ENCODE data around the gene NPB.

The NPB gene

DNA sequence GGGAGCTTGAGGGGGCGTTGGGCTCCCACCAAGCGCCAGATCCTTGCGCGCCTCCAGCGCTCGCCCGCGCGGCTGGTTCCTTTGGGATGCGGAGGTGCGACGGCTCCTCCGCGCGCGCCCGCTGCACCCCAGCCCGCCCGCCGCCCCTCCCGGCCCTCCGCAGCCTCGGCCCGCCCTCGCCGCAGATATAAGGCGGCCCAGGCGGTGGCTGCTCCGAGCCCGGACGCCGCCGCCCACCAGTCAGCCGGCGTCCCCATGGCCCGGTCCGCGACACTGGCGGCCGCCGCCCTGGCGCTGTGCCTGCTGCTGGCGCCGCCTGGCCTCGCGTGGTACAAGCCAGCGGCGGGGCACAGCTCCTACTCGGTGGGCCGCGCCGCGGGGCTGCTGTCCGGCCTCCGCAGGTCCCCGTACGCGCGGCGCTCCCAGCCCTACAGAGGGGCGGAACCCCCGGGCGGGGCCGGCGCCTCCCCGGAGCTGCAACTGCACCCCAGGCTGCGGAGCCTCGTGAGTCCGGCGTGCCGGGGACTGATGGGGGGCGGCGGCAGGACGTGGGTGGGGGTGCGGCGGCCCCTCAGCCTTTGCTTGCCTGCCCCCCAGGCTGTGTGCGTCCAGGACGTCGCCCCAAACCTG lies at the start of gene NPB:
TSS of gene NPB (plus strand) at position 216 of the 630 bp plus-strand sequence. CDS start at position 256, 40 bp downstream.
- no peak for DNase-seq

DNA sequence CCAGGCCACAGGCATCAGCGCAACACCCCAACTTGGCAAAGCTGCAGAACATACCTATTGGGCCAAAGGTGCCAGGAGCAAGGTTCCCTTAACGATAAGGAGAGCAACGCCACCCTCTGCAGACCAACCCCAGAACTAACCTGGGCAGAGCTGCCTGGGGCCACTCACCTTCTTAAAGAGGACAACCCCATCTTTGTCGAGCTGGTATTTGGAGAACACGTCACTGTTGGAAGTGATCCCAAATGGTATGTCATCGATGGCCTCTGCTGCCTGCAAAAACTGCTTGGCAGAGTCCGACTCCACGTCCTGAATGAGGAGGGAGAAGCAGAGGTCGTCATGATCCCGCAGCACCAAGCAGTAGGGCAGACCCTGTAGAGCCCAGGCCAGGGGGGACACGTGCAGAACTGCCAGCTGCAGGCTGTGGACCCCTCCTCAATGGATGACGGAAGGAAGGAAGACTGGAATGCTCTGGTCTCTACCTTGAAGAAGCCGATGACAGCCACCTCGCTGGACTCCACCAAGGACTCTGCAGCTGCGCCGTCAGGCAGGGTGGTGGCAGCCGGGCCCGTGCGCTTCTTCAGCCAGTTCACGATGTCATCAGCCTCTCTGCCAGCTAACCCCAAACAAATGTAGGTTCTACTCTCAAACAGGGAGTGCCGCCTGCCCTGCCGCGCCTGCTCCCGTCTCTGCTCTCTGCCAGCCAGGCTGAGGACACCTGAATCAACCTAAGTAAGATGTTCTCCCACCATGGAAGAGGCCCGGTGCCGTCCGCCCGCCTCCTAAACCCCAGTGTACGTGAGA lies 46.9 kb upstream of the NPB start:
- no peak for DNase-seq

DNA sequence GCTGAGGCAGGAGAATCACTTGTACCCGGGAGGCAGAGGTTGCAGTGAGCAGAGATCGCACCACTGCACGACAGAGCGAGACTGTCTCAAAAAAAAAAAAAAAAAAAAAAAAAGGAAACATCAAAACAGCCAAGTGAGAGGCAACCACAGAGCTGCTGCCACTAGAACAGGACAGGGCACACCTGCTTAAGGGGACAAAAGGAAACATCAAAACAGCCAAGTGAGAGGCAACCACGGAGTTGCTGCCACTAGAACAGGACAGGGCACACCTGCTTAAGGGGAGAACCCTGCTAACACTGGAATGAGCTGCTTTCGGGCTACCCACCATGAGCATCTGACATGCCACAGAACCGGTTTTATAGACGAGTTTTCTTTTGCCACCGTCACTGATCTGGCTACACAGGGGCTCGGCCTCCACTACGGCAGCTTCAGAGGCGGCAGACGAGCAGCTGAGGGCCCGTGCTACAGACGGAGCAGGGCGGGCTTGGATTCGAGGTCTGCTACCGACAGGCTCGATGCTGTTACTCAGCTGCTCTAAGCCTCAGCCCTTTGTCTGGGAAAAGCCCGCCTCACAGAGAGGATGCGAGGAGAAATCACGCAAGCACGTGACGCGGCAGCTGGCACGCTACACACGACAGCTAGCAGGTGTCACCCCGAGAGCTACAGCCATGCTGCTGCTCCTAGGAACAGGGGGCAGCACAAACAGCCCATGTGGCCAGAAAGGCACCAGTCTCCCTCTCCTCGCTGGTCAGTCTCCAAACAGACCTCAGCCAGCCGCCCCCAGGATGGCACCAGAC lies 43.7 kb upstream of the NPB start:
- no peak for DNase-seq

DNA sequence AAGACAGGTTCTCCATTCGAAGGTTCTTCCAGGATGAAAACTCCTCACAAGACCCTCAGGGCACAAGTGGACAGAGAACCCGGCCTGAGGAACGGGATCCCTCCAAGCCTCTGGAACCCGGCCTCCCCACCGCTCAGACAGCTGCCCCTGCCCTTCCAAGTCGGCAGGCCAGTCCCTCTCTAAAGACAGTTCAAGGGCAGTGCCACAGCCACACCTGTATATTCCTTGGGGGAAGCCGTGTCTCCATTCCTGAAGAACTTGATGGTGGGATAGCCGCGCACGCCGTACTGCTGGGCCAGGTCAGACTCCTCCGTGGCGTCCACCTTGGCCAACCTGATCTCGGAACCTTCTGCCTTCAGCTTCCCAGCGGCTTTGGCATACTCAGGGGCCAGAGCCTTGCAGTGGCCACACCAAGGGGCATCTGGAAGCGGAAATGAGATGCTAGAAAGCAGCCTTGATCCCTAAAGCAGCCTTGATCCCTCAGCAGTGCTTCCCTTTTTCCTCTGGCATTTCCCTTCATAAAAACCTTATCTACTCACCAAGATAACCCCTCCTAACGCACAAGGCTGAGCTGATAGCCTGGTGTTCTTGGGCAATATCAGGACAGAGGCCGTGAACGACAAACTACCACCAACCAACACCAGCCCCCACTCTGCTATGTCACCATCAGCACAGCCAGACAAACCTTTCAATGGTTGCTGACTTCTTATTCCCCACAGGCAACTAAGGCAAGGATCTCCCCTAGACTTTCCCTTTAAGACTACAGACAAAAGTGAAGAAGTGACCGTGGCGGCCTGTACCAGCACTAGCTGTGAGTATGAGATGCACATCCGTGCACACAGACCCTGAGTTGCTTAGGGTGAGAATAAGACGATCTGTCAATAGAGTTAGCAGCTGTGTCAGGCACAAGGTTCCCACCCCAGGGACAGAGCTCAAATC lies 42.8 kb upstream of the NPB start:
- no peak for DNase-seq

DNA sequence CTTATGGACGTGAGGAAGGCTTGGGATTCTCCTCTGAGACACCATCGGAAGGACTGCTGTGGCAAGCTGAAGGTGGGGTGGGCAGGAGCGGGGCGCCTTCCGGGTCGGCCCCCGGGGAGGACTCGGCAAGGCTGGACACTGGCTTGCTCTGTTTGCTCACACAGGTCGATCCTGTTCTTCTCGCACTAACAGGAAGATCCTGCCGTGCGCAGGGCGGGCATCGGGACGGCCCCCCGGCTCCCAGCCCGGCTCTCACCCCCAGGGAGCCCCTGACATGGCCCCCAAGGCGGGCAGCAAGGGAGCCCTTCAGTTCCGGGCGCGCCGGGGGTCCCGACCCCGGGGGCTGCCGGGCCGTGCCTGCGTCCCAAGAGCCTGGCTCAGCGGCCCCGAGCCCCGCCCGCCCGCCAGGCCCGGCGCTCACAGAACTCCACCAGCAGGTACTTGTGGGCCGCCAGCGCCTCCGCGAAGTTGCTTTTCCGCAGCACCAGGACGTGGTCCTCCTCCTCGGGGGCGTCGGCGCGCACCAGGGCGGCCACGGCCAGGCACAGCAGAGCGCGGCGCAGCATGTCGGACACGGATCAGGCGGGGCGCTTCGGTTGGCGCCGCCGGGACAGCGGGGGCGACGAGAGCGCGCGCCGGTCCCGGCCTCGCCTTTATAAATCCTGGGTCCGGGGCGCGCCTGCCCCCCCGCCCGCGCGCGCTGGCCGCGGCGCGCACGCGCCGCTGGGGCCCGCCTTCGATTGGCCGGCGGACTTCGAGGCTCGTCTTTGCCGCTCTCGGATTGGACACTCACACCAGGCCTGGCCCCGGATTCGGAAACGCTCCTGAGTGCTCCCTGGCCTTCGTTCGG lies 41.9 kb upstream of the NPB start, which contains the start of gene P4HB:
TSS of gene P4HB (minus strand) at position 630 of the 850 bp plus-strand sequence. CDS start at position 566, 64 bp downstream.
- DNase-seq: no peak

DNA sequence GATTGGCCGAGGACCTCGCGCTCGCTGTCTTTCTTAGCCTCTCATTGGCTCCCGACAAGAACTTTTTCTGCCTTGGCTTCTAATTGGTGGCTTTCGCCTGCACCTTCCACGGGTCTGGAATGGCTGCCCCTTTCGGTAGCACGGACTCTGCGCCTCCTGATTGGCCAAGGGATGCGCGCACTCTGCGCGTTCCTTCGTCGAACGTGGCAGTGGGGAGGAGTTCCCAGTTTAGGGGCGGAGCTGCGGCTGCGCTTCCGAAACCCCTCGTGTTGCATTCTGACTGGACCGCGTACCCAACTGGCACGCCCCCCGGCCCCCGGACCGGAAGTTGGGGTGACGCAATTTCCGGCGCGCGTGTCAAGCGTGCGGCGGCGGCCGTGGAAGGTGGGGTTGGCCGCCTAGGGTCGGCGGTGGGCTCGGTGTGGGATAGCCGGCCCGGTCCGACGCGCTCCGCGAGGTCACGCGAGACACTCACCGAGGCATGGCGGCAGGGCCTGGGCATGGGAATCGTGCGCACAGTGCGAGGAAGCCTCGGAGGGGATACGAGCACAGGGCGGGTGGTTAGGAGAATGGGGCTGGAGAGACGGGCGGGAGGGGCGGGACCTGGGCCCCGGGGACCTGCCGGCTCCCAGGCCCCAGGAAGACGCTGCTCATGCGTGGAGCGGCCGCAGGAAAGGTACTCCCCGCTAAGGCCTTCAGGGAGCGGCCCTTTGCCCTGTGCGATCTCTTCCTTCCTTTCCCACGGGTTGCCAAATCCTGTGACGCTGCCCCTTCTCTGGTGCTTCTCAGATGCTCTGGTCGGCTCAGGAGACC lies 41.1 kb upstream of the NPB start:
- peak; percentile 100 for DNase-seq

DNA sequence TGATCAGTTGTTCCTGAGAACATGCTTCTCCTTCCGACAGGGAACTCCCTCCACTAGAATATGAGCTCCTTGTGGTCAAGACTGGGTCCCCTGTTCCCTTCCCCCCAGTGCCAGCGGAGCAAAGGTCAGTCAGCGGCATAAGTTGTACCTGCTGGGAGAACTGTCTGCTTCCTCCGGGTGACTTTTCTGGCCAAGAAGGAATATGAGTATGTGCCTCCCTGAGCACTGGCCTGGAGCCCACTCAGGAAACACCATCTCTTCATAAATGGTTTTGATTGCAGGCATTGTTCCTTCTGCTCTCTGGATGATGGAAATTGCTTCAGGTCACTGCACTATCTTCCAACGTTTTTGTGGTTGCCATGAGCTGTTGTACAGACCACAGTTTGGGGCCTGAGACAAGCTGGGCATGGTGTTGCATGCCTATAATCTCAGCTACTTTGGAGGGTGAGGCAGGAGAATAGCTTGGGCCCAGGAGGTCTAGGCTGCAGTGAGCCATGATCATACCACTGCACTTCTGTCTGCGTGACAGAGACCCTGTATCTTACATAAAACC lies 38.8 kb upstream of the NPB start:
- no peak for DNase-seq

DNA sequence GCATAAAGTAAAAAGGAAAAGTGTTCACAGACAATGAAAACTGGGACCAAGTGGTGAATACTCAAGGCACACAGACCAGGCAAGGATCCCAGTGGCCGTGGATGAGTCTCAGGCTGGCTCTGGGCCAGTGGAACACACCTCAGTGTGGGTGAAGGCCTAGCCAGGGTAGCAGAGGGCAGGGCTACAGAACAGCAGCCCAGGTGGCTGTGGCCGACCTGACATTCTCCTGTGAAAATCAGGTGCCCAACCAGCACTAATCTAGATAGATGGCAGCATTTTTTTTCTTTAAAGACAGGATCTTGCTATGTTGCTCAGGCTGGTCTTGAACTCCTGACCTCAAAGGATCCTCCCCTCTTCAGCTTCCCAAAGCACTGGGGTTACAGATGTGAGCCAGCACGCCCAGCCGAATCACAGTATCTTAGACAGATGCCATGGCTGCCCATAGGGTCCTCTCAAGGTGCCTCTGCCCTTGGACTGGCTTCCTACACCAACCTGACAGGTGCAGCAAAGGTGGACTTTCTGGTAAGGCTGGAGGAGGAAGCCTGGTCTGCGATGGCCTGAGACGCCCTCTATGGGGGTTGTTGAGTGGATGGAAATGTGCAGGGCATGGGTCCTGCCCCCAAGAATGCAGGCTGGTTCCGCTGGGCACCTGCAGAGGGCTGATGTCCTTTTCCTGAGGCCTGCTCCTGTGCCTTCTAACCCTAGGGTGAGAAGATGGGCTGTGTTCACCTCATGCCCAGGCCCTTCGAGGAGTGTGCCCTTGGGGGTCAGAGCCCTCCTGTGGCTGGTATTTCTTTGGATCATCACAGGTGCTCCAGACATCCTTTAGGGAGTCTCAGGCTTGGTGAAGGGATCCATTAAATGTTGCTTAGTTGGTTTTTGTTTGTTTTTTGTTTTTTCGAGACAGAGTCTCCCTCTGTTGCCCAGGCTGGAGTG lies 37.9 kb upstream of the NPB start:
- no peak for DNase-seq

DNA sequence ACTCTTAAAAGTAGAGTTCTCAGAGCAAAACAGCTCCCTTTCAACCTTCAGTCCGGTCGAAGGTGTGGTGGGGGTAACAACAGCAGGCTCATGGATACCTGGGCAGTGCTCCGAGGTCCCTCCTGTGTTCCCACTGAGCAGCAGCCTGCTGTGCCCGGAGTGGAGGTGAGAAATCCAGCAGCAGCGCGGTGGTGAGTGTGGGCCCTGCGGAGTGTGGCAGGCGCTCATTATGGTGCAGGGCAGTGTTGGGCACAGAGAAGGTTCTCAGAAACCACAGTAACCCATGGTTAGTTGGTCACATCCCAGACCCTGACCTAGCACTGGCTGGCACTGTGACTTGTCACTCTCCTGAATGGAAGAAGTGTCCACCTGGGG lies 36.7 kb upstream of the NPB start:
- DNase-seq: no peak

DNA sequence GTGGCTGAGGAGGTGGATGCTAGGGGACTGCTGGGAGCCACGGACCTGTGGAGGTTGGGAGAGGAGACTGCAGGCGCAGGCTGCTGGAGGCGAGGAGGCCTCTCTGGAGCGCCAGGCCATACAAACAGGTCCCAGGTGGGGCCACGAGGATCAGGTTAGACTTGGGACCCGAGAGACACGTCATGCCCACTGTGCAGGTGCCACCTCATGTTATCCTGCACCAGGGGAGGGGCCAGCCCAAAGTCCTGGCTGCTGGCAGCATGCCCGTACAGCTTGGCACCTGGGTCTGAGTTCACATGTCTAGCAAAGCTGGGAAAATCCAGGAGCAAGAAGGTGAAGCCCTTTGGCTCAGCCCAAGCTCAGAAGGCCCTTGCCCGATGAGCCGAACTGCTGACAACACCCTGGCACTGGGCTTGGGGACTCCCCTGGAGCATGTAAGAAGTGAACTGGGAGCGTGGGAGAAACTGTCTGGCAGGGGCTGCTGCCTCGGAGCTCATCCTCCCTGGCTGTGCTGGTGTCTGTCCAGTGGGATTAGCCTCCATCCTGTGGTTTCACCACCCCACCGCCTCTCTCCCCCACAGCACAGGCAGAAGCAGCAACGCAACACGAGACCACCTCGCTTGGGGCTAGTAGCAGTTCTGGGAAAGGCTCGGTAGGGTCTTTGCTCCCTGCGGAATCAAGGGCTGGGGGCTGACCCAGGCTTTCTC lies 36.2 kb upstream of the NPB start:
- peak in 1 of 2 donors; percentile 20 for DNase-seq

DNA sequence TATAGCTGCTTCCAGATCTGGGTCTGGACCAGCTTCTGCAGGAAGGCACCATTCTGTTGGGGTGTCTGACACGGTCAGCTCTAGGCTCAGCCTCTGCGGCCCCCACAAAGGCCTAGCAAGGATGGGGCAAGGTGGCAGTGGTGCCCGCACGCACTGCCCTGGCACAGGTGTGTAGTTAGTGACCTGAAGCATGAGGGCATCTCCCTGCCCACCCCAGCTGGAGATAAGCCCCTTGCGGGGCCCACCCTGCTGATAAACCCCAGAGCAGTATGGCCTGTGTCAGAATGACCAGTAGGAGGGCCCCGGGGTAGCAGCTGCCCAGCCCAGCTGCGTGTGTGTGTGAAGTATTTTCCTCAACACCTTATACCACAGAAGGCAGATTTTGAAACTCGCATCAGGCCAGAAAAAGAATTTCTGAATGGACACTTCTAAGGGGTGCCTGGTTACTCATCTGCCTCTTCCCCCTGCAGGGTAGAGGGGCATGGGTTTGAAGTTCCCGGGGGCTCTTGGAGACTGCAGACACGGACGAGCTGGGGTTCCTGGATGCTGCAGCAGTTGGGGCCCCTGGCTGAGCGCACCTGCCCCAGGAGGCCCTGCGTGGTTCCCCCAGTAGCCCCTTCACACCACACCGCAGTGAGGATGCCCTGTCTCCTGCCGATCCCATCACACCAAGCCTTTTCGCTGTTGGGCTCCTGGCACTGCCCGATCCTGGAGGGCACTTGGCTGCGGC lies 35.4 kb upstream of the NPB start:
- peak in 1 of 2 donors; percentile 25 for DNase-seq

DNA sequence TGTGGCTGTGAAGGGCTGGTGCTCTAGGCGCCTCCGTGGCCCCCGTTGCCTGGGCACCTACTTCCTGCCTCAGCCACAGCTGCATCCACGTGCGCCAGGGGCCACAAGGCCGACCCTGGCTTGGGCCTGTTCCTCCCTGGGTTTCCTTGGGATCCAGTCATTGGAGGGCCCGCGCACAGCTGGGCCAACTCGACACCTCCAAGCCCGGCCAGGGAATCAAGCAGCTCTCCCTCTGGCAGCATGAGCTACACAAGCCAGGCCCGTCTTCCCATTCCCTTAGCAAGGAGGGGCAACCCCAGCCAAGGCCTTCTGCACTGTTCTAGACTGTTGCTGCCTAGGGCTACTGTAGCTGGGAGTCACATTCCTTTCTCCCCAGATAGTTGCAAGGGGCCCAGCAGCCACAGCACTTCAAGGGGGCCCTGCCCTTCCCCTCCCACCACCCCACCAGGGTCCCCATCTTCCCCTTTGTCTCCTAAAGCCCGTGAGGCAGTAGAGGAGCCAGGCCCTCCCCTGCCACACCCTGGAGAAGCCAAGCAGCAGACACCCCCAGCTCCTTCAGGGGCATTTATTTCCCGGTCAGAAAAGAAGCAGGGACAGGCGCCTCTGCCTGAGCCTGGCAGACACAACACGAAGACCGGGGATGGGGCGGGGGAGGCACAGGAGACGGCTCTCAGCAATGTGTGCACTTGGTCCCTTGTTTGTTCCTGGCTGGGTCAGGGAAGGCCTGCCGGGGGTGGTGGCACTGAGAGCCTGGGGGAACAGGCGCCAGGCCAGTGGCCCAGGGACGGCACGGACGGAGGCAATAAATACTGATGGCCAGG lies 34.7 kb upstream of the NPB start:
- DNase-seq: peak in 1 of 2 donors; percentile 37

DNA sequence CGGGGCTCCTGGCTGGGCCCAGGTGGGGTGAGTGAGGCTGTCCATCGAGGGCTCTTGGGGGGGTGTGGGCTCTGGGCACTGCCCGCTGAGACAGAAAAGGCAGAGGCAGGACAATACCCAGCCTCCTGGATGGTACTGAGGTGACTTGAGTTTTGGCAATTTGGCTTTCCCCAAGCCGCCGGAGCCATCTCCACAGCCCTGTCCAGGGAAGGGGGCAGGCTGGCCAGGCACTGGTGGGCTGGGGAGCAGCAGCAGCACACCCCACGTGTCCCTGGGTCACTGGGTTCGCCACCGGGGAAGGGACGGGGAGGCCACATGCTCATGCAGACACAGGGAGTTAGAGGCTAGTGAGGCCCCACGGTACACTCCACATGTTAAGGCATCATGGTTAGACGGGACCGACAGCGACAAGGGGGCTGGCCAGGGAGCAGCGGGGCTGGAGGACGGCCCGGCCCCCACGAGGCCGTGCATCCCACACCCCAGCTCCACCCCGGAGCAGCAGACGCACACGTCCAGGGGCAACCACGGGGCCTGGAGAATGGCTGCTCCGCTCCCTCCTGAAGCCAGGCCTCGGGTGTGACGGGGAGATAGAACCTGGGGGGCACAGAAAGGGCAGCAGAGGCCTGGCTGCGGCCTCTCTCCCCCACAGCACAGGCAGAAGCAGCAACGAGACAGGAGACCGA lies 33.9 kb upstream of the NPB start:
- DNase-seq: no peak

DNA sequence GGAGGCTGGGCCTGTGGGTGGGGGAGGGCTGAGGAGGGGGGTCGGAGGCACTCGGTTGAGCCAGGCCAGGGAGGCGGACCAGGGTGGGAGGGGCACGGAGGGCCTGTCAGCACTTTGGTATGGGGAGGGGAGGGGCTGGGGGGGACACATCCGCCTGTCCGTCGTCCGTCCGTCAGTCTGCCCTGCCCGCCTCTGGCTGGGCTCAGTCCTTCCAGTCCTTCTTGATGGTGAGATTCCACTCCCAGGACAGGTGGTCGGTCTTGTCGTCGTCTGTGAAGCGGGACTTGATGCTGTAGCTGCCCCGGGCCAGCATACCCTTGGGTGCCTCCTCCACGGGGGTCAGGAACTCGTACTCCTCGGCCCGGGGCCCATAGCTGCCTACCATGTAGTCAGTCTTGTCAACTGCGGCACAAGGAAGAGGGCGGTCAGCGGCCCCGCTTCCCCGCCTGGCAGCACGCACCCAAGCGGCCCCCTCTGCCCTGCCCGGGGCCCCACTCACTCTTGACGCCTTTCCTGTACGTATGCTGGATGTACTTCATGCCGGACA lies 33.3 kb upstream of the NPB start:
- no peak for DNase-seq

DNA sequence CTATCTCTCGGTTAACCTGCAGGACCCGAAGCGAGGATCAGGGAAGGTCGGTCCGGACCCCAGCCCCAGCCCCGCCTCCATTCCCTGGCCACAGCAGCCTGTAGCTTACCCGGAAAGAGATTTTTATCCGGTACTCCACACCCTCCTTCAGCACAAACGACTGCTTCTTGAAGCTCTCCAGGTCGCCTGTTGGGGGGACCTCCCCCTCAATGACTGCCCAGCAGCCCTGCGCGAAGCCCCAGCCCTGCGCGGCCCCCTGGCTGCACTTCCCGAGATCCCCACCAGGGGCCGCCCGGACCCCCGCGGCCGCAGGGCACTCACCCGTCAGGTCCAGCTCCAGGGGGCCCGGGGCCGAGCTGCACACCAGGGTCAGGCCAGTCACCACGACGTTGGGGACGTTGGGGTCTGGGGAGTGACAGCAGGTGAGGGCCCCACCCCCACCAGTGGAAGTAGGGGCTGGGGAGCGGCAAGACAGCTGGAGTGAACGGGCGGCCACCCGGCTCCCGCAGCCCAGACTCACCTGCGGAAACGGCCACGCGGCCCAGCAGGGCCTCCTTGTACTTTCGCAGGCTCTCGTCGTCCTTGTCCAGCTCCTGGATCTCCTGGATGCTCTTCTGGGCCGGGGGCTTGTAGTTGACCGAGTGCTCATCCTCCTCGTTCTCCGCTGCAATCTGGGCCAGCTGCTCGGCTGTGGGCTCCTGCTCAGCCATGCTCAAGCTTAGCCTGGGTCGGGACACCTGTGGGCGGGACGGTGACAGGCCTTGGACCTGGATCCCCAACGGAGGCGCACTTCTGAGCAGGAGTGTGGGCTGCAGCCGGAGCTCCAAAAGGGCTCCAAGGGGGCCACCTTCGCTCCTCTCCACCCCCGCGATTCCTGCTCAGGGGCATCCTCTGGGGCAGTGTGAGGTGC lies 32.6 kb upstream of the NPB start:
- DNase-seq: peak in 1 of 2 donors; percentile 37
